Neuron (in vitro differentiated cells): ENCODE measurements around the gene HIKESHI.
A peak's percentile ranks its signal among the peaks of the same experiment; 100 is the strongest.
"Not testable (repeated sequence)": the region's sequence is repeated elsewhere in the genome, so short reads cannot be mapped to it uniquely, and the experiment has no call there.

ENCODE experiments used
- H2AFZ ChIP-seq: one replicate; pipeline ENCODE4 v1.6.1; 2013; ENCODE audit warnings: low read depth, mild to moderate bottlenecking, inconsistent platforms, low read length, moderate library complexity
- H3K27me3 ChIP-seq: one replicate; pipeline ENCODE4 v1.6.1; 2013; ENCODE audit warnings: low read length; ENCODE audit not compliant: insufficient read depth
- H3K36me3 ChIP-seq: one replicate; pipeline ENCODE4 v1.6.1; 2013; ENCODE audit warnings: low read length; ENCODE audit not compliant: insufficient read depth
- H3K4me1 ChIP-seq: one replicate; pipeline ENCODE4 v1.6.1; 2013; ENCODE audit warnings: low read length; ENCODE audit not compliant: insufficient read depth
- H3K4me3 ChIP-seq: 2 replicates; pipeline ENCODE4 v1.5.1; 2013; ENCODE audit warnings: mild to moderate bottlenecking, low read length, moderate library complexity
- H3K9me3 ChIP-seq: one replicate; pipeline ENCODE4 v1.6.1; 2013; ENCODE audit warnings: low read length

The HIKESHI gene

GRCh38 chr11:86277741-86278140 lies 24.3 kb upstream of the HIKESHI start:
- Histone ChIP-seq H2AFZ (no peak overlapping the region), H3K36me3 (peaks cover 55% of the 10 kb centered on the region), H3K27me3 (no peaks in the 10 kb centered on the region), H3K4me1 (no peaks in the 10 kb centered on the region), H3K9me3 (no peaks in the 10 kb centered on the region), H3K4me3 (no peak overlapping the region)

DNA sequence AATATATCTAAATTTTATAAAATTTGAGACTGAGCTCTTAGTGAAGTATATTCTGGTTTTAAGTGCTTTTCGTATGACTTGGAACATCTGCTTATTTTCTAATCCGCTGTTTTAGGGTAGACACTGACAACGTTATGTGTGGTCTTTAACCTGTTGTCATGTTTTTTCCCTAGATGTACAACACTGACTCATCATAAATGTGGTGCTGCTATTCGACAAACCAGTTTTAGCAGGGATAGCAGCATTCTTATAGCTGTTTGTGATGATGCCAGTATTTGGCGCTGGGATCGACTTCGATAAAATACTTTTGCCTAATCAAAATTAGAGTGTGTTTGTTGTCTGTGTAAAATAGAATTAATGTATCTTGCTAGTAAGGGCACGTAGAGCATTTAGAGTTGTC lies 23.8 kb upstream of the HIKESHI start:
- peaks cover 51% of the 10 kb centered on the region for H3K36me3 ChIP-seq
- no peaks in the 10 kb centered on the region for H3K4me1 ChIP-seq
- H3K4me3 ChIP-seq = no peak overlapping the region
- H2AFZ ChIP-seq = no peak overlapping the region
- no peaks in the 10 kb centered on the region for H3K9me3 ChIP-seq
- no peaks in the 10 kb centered on the region for H3K27me3 ChIP-seq

GRCh38 chr11:86279747-86280146 lies 22.3 kb upstream of the HIKESHI start:
- H3K4me3 ChIP-seq = no peak overlapping the region
- no peak overlapping the region for H2AFZ ChIP-seq
- H3K27me3 ChIP-seq = no peaks in the 10 kb centered on the region
- H3K36me3 ChIP-seq = peaks cover 51% of the 10 kb centered on the region
- no peaks in the 10 kb centered on the region for H3K4me1 ChIP-seq
- peaks cover 2% of the 10 kb centered on the region for H3K9me3 ChIP-seq

- Histone ChIP-seq H3K4me1 (no peaks in the 10 kb centered on the region), H3K27me3 (no peaks in the 10 kb centered on the region), H3K36me3 (peaks cover 10% of the 10 kb centered on the region), H3K4me3 (no peak overlapping the region), H2AFZ (no peak overlapping the region), H3K9me3 (peaks cover 2% of the 10 kb centered on the region)
Measured at GRCh38 chr11:86287468-86287796, 14.6 kb upstream of the HIKESHI start.

GRCh38 chr11:86288776-86289507 lies 13.1 kb upstream of the HIKESHI start:
- Histone ChIP-seq H3K36me3 (peaks cover 8% of the 10 kb centered on the region), H2AFZ (no peak overlapping the region), H3K4me3 (no peak overlapping the region), H3K27me3 (no peaks in the 10 kb centered on the region), H3K4me1 (no peaks in the 10 kb centered on the region), H3K9me3 (peaks cover 2% of the 10 kb centered on the region)

- H3K36me3 ChIP-seq, H3K4me3 ChIP-seq: not testable (repeated sequence)
Measured at GRCh38 chr11:86289508-86290280, 12.3 kb upstream of the HIKESHI start.

GRCh38 chr11:86291466-86292262 lies 10.4 kb upstream of the HIKESHI start:
- Histone ChIP-seq H2AFZ (no peak overlapping the region), H3K4me1 (no peaks in the 10 kb centered on the region), H3K4me3 (no peak overlapping the region)

More at GRCh38 chr11:86289508-86290280, 12.3 kb upstream of the HIKESHI start:
- not testable (repeated sequence) for H3K27me3 ChIP-seq, H2AFZ ChIP-seq, H3K4me1 ChIP-seq, H3K9me3 ChIP-seq

GRCh38 chr11:86292912-86293616 lies 9.0 kb upstream of the HIKESHI start:
- Histone ChIP-seq H3K36me3 (no peaks in the 10 kb centered on the region), H3K4me3 (no peak overlapping the region), H3K4me1 (no peaks in the 10 kb centered on the region), H3K9me3 (no peaks in the 10 kb centered on the region), H3K27me3 (no peaks in the 10 kb centered on the region), H2AFZ (no peak overlapping the region)

More at GRCh38 chr11:86291466-86292262, 10.4 kb upstream of the HIKESHI start:
- no peaks in the 10 kb centered on the region for H3K27me3 ChIP-seq
- no peaks in the 10 kb centered on the region for H3K9me3 ChIP-seq
- no peaks in the 10 kb centered on the region for H3K36me3 ChIP-seq

GRCh38 chr11:86294026-86294425 lies 8.0 kb upstream of the HIKESHI start:
- H3K27me3 ChIP-seq = no peaks in the 10 kb centered on the region
- no peaks in the 10 kb centered on the region for H3K9me3 ChIP-seq
- H3K36me3 ChIP-seq = no peaks in the 10 kb centered on the region
- H2AFZ ChIP-seq = no peak overlapping the region
- H3K4me1 ChIP-seq = no peaks in the 10 kb centered on the region
- H3K4me3 ChIP-seq = no peak overlapping the region

GRCh38 chr11:86301742-86302091 lies 323 bp upstream of the HIKESHI start:
- H2AFZ ChIP-seq = peak overlapping the region; percentile 87
- peaks cover 4% of the 10 kb centered on the region for H3K36me3 ChIP-seq
- H3K27me3 ChIP-seq = no peaks in the 10 kb centered on the region
- peaks cover 12% of the 10 kb centered on the region for H3K4me1 ChIP-seq
- peak overlapping the region; percentile 63 for H3K4me3 ChIP-seq
- H3K9me3 ChIP-seq = no peaks in the 10 kb centered on the region

DNA sequence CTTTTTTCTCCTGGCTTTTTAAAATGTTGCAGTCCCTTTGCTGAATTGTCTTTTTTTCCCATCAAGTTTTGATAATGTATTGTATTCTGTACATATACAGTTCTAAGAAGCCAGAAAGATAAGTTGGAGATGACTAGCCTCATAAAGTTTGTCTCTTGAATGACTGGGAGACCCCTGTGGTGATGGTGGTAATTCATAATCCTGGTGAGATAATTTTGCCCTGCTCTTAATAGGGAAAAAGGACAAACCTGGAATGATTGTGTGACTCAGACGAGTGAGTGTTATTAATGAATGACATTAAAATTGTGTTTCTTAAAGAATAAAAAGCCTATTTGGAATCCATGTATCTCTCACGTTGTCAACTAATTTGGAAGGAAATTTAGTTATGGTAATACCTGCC lies 1.2 kb downstream of the HIKESHI start:
- Histone ChIP-seq H3K4me1 (peaks cover 12% of the 10 kb centered on the region), H3K36me3 (peaks cover 5% of the 10 kb centered on the region), H3K27me3 (no peaks in the 10 kb centered on the region), H3K9me3 (no peaks in the 10 kb centered on the region), H3K4me3 (peak overlapping the region; percentile 63), H2AFZ (no peak overlapping the region)

DNA sequence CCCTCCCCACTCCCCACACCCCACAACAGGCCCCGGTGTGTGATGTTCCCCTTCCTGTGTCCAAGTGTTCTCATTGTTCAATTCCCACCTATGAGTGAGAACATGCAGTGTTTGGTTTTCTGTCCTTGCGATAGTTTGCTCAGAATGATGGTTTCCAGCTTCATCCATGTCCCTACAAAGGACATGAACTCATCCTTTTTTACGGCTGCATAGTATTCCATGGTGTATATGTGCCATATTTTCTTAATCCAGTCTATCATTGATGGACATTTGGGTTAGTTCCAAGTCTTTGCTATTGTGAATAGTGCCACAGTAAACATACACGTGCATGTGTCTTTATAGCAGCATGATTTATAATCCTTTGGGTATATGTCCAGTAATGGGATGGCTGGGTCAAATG lies 6.7 kb downstream of the HIKESHI start:
- H3K27me3 ChIP-seq, H3K9me3 ChIP-seq, H3K36me3 ChIP-seq, H3K4me3 ChIP-seq, H3K4me1 ChIP-seq, H2AFZ ChIP-seq: not testable (repeated sequence)

- H3K4me1 ChIP-seq = no peaks in the 10 kb centered on the region
- H3K4me3 ChIP-seq = no peak overlapping the region
Measured at GRCh38 chr11:86313793-86314192, 11.8 kb downstream of the HIKESHI start.

More at GRCh38 chr11:86313793-86314192, 11.8 kb downstream of the HIKESHI start:
- no peaks in the 10 kb centered on the region for H3K27me3 ChIP-seq
- peaks cover 3% of the 10 kb centered on the region for H3K9me3 ChIP-seq
- no peak overlapping the region for H2AFZ ChIP-seq
- H3K36me3 ChIP-seq = peaks cover 24% of the 10 kb centered on the region
